ENCODE measurements around the gene SAMD8.
"Not testable (repeated sequence)": the region's sequence is repeated elsewhere in the genome, so short reads cannot be mapped to it uniquely, and the experiment has no call there.

The SAMD8 gene

DNA sequence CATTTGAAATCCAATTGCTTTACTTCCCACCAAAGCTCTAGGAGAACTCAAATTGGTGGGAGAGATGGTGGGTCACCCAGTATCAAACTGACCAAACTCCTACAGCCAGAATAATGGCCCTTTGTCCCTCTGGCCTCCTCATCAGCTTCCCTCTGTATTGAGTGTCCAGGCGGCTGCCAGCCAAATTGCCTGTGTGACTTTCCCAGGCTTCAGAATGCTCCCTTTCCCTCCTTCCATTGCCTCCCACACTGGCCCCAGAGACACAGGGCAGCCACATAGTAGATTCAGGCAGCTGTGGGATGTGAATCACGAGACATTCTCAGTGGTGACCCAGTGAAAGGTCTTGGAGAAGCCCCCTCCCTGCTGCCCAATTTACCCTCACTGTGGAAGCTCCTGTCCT is 86.5 kb downstream of the SAMD8 start:
- no peak for DNase-seq

DNA sequence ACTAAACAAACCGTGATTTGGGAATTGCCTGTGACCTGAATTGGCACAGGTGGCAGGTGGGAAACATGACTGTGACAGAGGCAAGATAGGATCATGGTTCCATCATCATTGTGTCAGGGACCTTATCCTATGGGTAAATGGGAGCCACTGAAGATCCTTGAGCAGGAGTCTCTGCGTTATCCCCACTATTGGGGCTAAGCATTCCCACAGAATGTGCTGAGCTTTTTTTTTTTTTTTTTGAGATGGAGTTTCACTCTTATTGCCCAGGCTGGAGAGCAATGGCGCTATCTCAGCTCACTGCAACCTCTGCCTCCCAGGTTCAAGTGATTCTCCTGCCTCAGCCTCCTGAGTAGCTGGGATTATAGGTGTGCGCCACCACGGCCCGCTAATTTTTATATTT is 88.5 kb downstream of the SAMD8 start:
- DNase-seq, result not testable (repeated sequence)

DNA sequence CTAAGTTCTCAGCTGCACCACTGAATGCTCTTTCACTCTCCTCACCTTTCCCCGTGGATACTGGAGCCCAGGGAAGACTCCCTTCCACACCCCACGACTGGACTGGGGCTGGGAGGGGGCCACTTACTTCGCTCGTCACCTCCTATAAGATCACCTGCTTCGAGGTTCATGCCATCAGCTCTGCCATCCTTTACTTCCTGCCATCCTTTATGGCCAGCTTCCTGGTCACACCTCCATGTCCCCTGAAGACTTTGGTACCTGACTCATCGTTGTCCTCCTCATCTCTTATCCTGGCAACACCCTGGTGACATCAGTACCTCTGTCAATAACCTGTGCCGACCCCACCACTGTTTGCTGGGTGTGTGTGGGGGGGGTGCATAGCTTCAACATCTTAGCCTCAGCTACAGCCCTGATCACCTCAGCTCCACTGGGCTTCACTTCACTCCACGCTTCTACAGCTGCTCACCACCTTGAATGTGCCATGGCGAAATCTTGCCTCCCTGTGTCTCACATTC is 90.4 kb downstream of the SAMD8 start:
- no peak for DNase-seq

DNA sequence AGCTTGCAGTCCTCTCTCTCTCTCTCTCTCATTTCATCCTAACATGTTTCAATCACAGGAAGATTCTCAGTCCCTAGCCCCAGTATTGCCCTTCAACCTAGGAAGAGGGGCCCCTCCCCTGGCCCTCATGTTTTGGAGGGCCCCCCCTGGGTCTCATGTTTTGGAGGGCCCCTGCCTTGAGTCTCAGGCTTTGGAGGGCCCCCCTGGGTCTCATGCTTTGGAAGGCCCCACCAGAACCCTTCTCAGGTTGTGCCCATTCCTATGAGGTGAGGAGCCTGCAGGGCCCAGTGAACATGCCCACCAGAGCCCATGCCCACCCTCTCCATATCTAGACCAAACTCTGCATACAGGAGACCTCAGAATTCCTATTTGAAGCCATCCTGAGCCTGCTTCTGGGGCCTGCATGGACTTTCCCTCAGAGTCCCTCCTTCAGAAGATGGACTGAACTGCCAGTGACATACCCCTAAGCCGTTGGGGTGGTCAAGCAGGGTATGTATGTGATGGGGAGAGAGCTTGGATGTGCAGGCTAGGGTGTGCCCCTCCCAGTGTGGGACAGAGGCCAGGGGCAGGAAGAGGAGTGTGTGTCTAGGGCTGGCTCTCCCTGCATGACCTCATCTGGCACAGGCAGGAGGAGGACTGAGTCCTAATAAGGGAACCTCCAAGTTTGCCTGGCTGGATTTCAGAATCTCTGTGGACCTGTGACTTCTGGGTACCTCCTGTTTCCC is 91.0 kb downstream of the SAMD8 start:
- DNase-seq, result no peak

DNA sequence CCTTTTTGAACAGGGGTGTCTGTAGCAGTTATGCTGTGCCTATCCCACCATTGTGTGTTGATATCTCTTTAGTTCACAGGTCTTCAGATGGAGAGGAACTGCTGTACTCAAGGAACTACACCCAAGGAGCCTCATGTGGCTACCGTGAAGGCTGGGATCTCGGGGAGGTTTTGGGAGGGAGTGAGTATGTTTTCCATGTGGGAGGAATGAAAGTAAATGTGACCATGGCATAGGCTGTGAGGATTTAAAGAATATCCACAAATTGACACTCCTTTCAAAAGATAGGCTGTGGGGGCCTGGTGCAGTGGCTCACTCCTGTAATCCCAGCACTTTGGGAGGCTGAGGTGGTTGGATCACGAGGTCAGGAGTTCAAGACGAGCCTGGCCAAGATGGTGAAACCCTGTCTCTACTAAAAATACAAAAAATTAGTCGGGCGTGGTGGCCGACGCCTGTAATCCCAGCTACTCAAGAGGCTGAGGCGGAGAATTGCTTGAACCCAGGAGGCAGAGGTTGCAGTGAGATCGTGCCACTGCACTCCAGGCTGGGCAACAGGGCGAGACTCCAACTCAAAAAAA is 91.7 kb downstream of the SAMD8 start:
- not testable (repeated sequence) for DNase-seq

DNA sequence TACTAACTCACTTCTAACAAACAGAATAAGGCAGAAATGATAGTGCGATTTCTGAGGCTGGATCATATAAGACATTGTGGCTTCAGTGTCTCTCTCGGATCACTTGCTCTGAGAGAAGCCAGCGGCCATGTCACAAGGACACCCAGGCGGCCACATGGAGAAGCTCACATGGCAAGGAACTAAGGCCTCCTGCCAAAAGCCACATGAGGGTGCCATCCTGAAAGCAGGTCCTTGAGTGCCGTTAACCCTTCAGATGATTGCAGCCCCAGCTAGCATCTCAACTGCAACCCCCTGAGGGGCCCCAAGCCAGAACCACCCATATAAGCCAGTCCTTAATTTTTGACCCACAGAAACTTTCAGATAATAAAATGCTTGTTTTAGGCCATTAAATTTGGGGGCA is 92.3 kb downstream of the SAMD8 start:
- no peak for DNase-seq

DNA sequence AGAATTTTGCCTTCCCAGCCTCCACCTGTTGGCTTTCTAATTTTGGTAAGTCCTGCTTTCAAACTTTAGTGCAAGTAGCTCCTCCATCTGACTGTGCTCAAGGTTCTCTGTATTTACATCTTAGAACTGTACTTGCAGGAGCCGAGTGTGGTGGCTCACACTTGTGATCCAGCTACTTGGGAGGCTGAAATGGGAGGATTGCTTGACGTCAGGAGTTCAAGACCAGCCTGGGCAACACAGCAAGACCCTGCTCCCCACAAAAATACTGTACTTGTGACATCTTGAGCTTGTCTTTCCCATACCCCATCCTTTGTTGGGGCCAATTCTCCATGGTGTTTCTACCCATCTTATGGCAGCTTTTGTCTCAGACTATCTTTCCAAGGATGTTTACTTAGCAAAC is 94.5 kb downstream of the SAMD8 start:
- DNase-seq, result no peak

DNA sequence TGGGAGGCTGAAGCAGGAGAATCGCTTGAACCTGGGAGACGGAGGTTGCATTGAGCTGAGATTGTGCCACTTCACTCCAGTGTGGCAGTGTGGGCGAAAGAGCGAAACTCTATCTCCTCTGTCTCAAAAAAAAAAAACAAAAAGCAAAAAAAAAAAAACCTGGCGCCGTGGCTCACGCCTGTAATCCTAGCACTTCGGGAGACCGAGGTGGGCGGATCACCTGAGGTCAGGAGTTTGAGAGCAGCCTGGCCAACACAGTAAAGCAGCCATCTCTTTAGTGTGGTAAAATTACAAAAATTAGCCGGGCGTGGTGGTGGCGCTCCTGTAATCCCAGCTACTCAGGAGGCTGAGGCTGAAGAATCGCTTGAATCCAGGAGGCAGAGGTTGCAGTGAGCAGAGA is 95.2 kb downstream of the SAMD8 start:
- DNase-seq, result not testable (repeated sequence)

DNA sequence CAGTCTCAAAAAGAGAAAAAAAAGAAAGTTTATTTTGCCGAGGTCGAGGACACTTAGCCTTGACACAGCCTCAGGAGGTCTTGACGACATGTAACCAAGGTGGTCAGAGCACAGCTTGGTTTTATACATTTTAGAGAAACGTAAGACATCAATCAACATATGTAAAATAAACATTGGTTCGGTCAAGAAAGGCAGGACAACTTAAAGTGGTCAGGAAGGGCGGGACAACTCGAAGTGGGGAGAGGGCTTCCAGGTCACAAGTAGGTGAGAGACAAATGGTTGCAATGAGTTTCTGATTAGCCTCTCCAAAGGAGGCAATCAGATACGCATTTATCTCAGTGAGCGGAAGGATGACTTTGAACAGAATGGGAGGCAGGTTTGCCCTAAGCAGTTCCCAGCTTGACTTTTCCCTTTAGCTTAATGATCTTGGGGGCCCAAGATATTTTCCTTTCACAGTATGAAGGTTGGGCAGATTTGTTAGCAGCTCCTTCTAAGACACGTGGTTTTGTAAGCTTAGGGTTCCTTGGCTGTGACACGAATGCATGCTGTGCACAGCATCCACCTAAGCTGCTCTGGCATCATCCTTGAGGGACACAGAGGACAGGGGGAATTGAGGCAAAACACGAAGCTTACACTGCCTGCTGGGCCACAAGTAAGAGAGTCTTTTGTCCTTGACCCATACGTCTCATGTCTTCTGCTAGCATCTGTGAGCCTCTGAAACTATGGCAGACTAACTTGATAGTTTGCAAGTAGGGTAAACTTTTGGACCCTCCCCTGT is 95.8 kb downstream of the SAMD8 start:
- DNase-seq, result no peak

DNA sequence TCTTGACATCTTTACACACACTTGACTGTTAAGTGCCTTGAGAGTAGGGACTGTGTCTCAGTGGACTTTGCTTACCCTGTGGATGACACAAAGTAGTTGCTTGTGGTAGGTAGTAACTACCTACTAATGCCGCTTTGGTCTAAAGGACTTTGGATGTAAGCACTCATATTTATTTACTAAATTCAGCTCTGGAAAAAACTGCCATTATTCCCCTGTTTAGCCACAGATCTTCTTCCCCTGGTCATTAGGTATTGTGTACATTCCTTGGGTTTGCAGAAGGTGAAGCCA is 96.3 kb downstream of the SAMD8 start:
- DNase-seq, result no peak

DNA sequence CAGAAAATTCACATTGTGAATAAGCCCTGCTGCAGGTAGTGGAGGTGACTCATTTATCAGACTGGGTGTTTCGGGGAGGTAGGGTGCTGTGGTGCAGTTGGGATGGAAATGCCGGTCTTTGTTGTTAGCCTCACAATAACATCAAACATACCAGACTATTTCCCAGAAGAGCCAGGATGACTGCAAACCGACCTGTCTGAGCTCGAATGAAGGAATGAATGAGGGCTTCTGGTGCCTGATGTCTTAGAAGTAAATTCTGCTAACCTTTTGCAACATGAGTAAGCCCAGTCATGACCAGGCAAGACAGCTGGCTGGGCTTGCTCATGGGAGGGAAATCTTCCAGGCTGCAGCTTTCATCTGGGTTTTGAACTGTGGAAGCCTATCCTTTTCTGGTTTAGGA is 96.7 kb downstream of the SAMD8 start:
- DNase-seq, result no peak

DNA sequence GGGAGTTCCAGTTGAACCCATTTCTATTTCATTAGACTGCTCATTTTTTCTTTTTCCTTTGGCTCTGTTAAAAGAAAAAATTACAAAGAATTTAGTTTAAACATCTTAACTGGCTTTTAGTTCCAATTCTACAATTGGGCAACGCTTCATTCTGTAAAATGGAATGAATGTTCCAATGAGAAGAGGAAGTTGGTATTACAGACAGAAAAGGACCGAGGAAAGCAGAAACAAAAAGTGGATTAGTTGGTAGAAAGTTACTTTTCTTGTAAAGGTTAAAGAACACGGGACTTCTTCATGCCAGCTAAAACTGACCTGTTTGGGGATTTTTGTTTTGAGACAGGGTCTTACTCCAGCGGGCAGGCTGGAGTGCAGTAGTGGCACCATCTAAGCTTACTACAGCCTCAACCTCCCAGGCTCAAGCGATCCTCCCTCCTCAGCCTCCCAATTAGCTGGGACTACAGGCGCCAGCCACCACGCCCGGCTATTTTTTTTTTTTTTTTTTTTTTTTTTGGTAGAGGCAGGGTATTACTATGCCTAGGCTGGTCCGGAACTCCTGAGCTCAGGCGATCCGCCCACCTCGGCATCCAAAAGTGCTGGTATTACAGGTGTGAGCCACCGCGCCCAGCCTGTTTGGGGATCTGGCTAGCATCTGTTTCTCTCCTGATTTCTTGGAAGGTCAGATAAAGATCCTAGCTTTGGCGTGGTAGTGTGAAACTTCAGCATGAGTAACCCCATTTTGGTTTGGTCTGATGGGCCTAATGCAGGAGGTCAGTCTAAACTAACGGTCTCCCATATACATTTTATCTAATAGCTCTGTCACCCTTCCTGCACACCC is 97.8 kb downstream of the SAMD8 start:
- DNase-seq, result no peak

DNA sequence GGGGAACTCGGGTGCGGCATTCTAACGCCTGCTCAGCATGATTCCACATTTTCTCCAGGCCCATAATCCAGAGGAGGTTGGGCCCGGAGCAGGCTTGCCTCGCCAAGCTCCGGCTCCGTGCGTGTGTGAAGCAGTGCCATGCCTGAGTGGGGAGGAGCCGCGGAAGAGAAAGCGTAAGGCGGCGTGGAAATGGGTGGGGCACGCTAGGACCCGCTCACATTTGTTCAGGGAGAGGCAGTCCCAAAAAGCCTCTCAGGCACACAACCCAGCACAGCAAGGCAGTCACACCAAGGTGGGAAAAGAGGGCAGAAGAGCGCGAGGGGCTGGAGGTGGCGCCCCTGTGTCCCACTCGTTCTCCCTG is 98.4 kb downstream of the SAMD8 start:
- no peak for DNase-seq

DNA sequence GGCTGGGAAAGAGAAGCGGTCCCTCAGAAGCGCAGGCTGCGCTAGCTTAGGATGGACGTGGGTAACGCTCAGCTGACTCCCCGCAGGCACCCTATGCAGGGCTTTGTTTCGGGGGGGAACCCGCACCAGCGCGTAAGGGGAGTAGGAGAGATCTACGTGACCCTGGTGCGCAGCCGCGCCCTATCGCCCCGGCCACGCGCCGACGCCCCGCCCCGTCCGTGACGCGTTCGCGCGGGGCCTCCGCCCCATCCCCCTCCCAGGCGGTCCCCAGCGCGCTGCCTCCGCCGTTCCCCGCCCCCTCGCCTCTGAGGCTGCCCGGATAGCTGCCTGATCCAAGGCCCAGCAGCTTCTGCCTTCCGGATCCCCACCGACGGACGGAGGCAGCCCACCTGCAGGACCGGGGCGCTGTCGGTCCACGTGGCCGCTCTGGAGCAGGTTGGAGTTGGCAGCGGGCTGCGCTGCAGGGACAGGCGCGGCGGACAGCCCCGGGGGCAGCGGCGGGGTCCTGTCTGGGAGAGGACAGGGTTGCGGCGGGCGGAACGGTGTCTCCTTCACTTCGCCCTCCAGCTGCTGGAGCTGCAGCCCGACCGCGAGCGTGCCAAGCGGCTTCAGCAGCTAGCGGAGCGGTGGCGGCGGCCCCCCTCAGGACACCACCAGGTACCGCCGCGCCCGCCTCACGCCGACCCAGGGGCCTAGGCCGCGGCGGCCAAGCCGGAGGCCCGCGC is 99.0 kb downstream of the SAMD8 start, which contains the start of gene VDAC2:
Gene VDAC2, plus strand, starts transcription at position 515 of the 725 bp plus-strand sequence. CDS start 363 bp downstream, outside the sequence.
- no peak for DNase-seq

DNA sequence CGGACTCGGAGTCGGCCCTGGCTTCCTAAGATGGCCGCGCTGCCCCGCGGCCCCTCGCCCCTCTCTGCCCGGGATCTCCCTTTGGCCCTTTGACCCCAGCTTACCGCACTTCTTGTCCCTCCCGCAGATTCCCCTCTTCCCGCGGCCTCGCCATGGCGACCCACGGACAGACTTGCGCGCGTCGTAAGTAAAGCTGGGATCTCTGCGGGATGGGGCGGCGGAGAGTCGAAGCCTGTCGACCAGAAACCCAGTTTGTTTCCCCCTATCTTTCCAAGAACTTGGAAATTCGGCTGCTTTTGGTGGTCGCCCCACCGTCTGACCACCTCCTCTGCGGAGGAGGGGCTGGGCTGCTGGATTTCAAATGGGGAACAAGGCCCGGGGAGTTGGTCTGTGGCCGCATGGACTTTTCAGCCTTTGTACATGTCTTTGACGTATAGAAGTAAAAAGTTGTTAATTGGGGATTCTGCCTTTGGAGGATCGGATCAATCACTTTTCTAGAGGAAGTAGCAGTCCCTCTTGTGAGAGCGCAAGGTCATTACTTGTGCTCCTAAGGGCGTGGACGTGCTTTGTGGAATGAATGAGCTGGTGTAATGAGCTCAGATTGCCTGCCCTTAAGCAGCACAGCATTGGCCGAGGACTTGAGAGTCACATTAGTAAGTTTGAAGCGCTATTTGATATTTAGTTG is 99.7 kb downstream of the SAMD8 start:
- DNase-seq, result no peak

DNA sequence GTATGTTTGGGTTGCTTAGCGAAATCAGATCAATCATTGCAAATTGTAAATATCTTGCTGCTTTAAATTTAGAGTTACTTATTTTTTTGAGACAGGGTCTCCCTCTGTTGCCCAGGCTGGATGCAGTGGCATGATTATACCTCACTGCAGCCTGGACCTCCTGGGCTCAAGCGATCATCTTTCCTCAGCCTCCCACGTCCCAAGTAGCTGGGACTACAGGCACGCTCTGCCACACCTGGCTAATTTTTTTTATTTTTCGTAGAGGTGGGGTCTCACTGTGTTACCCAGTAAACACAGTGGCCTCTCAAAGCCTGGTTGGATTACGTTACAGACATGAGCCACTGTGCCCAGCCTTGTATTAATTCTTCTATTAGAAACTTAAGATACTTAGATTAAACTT is 100.9 kb downstream of the SAMD8 start:
- no peak for DNase-seq

DNA sequence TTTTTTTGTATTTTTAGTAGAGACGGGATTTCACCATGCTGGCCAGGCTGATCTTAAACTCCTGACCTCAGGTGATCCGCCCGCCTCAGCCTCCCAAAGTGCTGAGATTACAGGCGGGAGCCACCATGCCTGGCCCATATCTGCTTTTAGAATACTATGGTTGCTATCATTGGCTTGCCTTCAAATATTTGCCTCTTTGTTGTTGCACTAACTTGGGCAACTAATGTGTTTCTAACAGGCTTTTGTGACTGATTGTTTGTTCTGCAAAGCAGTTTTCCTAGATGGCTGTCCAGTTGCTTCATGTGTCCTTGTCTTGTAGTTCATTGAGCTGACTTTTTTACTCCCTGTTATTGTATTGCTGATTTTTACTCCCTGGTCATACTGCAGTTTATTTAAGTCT is 108.8 kb downstream of the SAMD8 start:
- no peak for DNase-seq

DNA sequence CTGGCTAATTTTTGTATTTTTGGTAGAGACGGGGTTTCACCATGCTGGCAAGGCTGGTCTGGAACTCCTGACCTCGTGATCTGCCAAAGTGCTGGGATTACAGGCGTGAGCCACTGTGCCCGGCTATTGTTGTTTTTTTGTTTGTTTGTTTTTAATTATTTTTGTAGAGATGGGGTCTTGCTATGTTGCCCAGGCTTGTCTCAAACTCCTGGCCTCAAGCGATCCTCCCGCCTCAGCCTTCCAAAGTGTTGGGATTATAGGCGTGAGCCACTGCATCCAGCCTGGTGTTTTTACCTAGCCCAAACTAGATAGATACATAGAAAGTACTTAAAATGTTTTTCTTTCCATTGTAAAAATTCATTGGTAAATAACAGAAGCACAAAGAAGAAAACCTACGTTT is 110.0 kb downstream of the SAMD8 start:
- DNase-seq, result not testable (repeated sequence)

DNA sequence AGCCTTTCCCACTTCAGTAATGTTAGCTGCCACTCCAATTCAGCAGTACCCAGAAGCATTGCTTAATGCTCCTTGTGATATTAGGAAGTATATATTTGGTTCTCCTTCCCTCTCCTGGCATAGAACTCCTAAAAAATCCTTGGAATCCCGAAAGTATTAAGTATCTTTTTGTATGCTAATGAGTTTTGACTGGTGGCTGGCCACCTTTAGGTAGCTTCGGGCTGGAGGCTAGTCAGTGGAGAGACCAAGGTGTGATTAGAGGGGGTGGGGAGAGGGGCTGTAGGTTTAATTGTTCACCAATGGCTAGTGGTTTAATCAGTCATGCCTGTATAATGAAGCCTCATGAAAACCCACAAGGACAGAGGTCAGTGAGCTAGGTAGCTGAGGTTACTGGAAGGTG is 112.1 kb downstream of the SAMD8 start:
- DNase-seq, result no peak

DNA sequence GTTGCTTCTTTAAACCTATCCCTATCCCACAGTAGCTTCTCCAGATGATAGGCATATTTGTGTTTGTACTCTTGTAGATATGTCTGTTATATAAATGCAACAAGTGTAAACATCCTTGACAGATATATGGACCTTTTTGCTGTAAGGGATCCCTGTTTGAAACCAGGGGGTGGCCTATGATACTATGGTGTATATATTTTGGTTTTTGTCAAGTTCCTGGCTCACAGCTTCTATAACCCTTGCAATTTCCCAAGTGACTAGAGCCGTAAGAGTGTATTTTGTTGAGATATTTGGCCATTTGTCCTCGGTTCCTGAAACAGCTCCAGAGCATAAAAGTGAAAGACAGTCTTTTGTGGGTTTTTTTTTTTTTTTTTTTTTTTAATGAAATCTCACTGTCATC is 114.6 kb downstream of the SAMD8 start:
- no peak for DNase-seq

DNA sequence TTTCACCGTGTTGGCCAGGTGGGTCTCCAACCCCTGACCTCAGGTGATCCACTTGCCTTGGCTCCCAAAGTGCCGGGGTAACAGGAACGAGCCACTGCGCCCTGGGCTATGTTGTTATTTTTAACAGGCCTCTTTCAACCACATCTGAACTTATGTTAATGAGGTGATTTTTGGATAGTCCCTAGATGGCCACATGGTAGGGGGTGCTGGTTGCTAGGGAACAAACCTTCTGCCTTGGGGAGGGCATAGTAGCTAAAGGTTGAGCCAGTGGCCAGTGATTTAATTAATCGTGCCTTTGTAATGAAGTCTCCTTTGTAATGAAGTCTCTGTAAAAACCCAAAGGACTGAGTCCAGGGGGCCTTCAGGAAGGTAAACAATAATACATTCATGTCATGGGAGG is 115.2 kb downstream of the SAMD8 start:
- no peak for DNase-seq

DNA sequence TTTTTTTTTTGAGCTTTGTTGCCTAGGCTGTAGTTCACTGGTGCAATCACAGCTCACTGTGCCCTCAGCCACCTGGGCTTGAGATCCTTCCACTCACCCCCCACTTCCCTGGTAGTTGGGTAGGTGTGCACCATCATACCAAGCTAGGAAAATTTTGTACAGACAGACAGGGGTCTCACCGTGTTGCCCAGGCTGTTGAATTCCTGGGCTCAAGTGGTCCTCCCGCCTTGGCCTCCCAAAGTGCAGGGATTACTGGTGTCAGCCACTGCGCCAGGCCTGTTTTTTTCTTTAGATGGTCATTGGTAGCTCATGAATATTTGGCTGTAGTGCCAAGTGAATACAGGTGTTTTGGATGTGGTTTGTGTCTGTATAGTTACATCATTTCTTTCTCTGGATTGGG is 116.8 kb downstream of the SAMD8 start:
- no peak for DNase-seq
